Aortic smooth muscle cell (primary cell): Measurements from ENCODE around the gene AZU1. TPM values are rescaled to one million over a fixed set of nuclear protein-coding genes. Genes with fewer than 3 reads are reported as not detected.

Experiments used
- total RNA-seq: library from RNA; depleted of rRNA; stranded (reverse); fragments of >200 nt; gene quantifications from 2 replicates; pipeline ENCODE4 v1.2.3, GENCODE V29; 2014

Gene AZU1
- total RNA-seq: not detected in 2 replicates

GRCh38 chr19:827710-828321, at the start of gene AZU1:
TSS of gene AZU1 (plus strand) at chr19:827837. CDS start at chr19:827847, 10 bp downstream.

GRCh38 chr19:796692-797527, 30.7 kb upstream of the AZU1 start, which contains the start of gene PTBP1:
TSS of gene PTBP1 (plus strand) at chr19:797452. CDS start at chr19:797498, 46 bp downstream.

GRCh38 chr19:821825-822503, 5.7 kb upstream of the AZU1 start, which contains the start of gene PLPPR3:
TSS of gene PLPPR3 (minus strand) at chr19:821955. CDS start at chr19:821559, 396 bp downstream.

GRCh38 chr19:840519-841206, 13.0 kb downstream of the AZU1 start, which contains the start of gene PRTN3:
TSS of gene PRTN3 (plus strand) at chr19:840999. CDS start at chr19:841009, 10 bp downstream.

GRCh38 chr19:852136-853013, 24.7 kb downstream of the AZU1 start, which contains the start of gene ELANE:
TSS of gene ELANE (plus strand) at chr19:852303. CDS start at chr19:852329, 26 bp downstream.

GRCh38 chr19:858868-859843, 31.5 kb downstream of the AZU1 start, which contains the start of gene CFD:
TSS of gene CFD (plus strand) at chr19:859664. CDS start at chr19:859690, 26 bp downstream.

Other genes starting within 250 kb of the AZU1 start
- gene HCN2, start 238.0 kb upstream of the AZU1 start, total RNA-seq: 0.26 and 0.62 TPM in 2 replicates
- 15.5 and 18.5 TPM in 2 replicates for gene POLRMT, start 194.3 kb upstream of the AZU1 start, total RNA-seq
- gene FGF22, start 188.0 kb upstream of the AZU1 start, total RNA-seq: 0.06 and 0.26 TPM in 2 replicates
- 10.1 and 16.8 TPM in 2 replicates for gene RNF126, start 164.6 kb upstream of the AZU1 start, total RNA-seq
- 16.1 and 18.4 TPM in 2 replicates for gene FSTL3, start 151.4 kb upstream of the AZU1 start, total RNA-seq
- not detected in 2 replicates for gene PRSS57, start 132.4 kb upstream of the AZU1 start, total RNA-seq
- gene PALM, start 118.9 kb upstream of the AZU1 start, total RNA-seq: 2.1 and 5.8 TPM in 2 replicates
- gene MISP, start 76.7 kb upstream of the AZU1 start, total RNA-seq: under 0.01 TPM in 1 of 2 replicates, not detected in the other
- 71.4 and 77.9 TPM in 2 replicates for gene PTBP1, start 30.4 kb upstream of the AZU1 start, total RNA-seq
- not detected in 2 replicates for gene PLPPR3, start 5.9 kb upstream of the AZU1 start, total RNA-seq
- not detected in 2 replicates for gene PRTN3, start 13.2 kb downstream of the AZU1 start, total RNA-seq
- 0.12 and 0.26 TPM in 2 replicates for gene ELANE, start 24.5 kb downstream of the AZU1 start, total RNA-seq
- 0.19 and 0.79 TPM in 2 replicates for gene CFD, start 31.8 kb downstream of the AZU1 start, total RNA-seq
- 20.1 and 23.5 TPM in 2 replicates for gene MED16, start 65.3 kb downstream of the AZU1 start, total RNA-seq
- gene RNU6-9, start 65.6 kb downstream of the AZU1 start, total RNA-seq: not detected in 2 replicates
- 15.2 and 17.6 TPM in 2 replicates for gene R3HDM4, start 85.4 kb downstream of the AZU1 start, total RNA-seq
- gene KISS1R, start 89.5 kb downstream of the AZU1 start, total RNA-seq: not detected in 2 replicates
- gene ARID3A, start 98.2 kb downstream of the AZU1 start, total RNA-seq: 6.0 and 6.1 TPM in 2 replicates
- gene WDR18, start 156.5 kb downstream of the AZU1 start, total RNA-seq: 36.9 and 49.3 TPM in 2 replicates
- gene GRIN3B, start 172.6 kb downstream of the AZU1 start, total RNA-seq: 0.06 TPM in 1 of 2 replicates, not detected in the other
- gene TMEM259, start 193.3 kb downstream of the AZU1 start, total RNA-seq: 41.5 and 49.9 TPM in 2 replicates
- not detected in 2 replicates for gene RNU6-2, start 193.7 kb downstream of the AZU1 start, total RNA-seq
- gene CNN2, start 198.8 kb downstream of the AZU1 start, total RNA-seq: 64.7 and 87.6 TPM in 2 replicates
- 3.7 and 4.2 TPM in 2 replicates for gene ABCA7, start 212.3 kb downstream of the AZU1 start, total RNA-seq
- 1.5 TPM in 2 replicates for gene ARHGAP45, start 239.3 kb downstream of the AZU1 start, total RNA-seq